ENCODE measurements around the gene CDC42.

CDC42 gene

GRCh38 chr1:22057861-22058260 is 5.4 kb downstream of the CDC42 start:
- TF ChIP-seq CTCF (IDR thresholded peaks at IDR 0.05; ENCODE audit: low read depth, low read length) = no peak
- H3K4me3 ChIP-seq (replicated peaks in 1 of 2; ENCODE audit: low read depth in 2 of 2, low read length in 2 of 2) = no peak overlapping the region
- no peak for DNase-seq (ENCODE audit: low read depth in 2 of 2)

DNA sequence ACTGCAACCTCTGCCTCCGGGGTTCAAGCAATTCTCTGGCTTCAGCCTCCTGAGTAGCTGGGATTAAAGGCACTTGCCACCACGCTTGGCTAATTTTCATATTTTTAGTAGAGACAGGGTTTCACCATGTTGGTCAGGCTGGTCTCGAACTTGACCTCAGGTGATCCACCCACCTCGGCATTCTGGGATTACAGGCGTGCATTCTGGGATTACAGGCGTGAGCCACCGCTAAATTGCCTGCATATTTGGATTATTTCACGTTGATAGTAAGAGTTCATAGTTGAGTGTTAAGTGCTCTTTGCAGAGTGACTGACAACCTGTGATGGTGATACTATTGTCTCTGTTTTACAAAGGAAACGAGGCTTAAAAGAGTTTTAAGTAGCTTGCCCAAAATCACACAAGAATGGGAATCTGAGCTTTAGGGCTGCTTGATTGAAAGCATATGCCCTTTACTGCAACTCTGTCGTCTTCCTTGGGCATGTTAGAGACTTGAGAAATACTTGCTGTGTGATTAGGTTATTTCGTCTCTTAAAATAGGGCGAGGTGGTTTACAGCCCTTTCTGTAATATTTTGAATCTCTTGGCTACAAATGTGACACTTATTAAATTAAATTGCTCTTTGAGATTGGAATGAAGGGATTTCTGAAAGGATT is 12.4 kb downstream of the CDC42 start:
- TF ChIP-seq CTCF (IDR thresholded peaks at IDR 0.05; ENCODE audit: low read depth, low read length) = no peak
- no peak overlapping the region for H3K4me3 ChIP-seq (replicated peaks in 1 of 2; ENCODE audit: low read depth in 2 of 2, low read length in 2 of 2)

DNA sequence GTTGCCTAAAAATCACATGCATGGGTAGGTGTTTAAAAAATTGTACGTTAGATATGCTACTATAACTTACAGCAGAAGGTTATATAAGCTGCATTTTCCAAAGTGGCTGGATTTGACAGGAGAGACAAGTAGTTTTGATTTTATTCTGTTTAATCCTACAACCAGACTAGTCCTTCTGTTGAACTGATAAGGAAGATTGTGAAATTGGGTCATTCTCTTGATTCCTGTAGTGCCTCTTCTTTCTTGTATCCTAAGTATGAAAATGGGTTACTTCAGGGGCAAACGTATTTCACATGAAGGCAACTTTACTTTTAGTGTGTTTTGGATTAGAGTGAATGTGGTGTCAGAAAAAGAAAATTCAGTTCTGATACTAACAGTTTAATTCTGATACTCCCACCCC is 19.0 kb downstream of the CDC42 start:
- TF ChIP-seq CTCF (IDR thresholded peaks at IDR 0.05; ENCODE audit: low read depth, low read length) = no peak
- DNase-seq (ENCODE audit: low read depth in 2 of 2) = no peak
- H3K4me3 ChIP-seq (replicated peaks in 1 of 2; ENCODE audit: low read depth in 2 of 2, low read length in 2 of 2) = no peak overlapping the region

More for the DNA sequence above, 12.4 kb downstream of the CDC42 start:
- DNase-seq (ENCODE audit: low read depth in 2 of 2) = no peak

GRCh38 chr1:22074803-22075202 is 22.3 kb downstream of the CDC42 start:
- no peak overlapping the region for H3K4me3 ChIP-seq (replicated peaks in 1 of 2; ENCODE audit: low read depth in 2 of 2, low read length in 2 of 2)
- no peak for DNase-seq (ENCODE audit: low read depth in 2 of 2)
- TF ChIP-seq CTCF (IDR thresholded peaks at IDR 0.05; ENCODE audit: low read depth, low read length) = no peak

GRCh38 chr1:22075718-22076117 is 23.2 kb downstream of the CDC42 start:
- TF ChIP-seq CTCF (IDR thresholded peaks at IDR 0.05; ENCODE audit: low read depth, low read length) = no peak
- DNase-seq (ENCODE audit: low read depth in 2 of 2) = no peak
- H3K4me3 ChIP-seq (replicated peaks in 1 of 2; ENCODE audit: low read depth in 2 of 2, low read length in 2 of 2) = no peak overlapping the region

- TF ChIP-seq CTCF (IDR thresholded peaks at IDR 0.05; ENCODE audit: low read depth, low read length) = no peak
- DNase-seq (ENCODE audit: low read depth in 2 of 2) = no peak
- no peak overlapping the region for H3K4me3 ChIP-seq (replicated peaks in 1 of 2; ENCODE audit: low read depth in 2 of 2, low read length in 2 of 2)
Observed at GRCh38 chr1:22076346-22076745, 23.8 kb downstream of the CDC42 start.

- TF ChIP-seq CTCF (IDR thresholded peaks at IDR 0.05; ENCODE audit: low read depth, low read length) = no peak
- H3K4me3 ChIP-seq (replicated peaks in 1 of 2; ENCODE audit: low read depth in 2 of 2, low read length in 2 of 2) = no peak overlapping the region
- peak in 1 of 2 donors; percentile 48 for DNase-seq (ENCODE audit: low read depth in 2 of 2)
Observed at GRCh38 chr1:22077728-22078127, 25.2 kb downstream of the CDC42 start.
